ENCODE measurements around the gene CFDP1.
"Not testable (repeated sequence)": the region's sequence is repeated elsewhere in the genome, so short reads cannot be mapped to it uniquely, and the experiment has no call there.

The CFDP1 gene

GRCh38 chr16:75458439-75458838 lies 25.1 kb upstream of the CFDP1 start:
- no peak for DNase-seq

DNA sequence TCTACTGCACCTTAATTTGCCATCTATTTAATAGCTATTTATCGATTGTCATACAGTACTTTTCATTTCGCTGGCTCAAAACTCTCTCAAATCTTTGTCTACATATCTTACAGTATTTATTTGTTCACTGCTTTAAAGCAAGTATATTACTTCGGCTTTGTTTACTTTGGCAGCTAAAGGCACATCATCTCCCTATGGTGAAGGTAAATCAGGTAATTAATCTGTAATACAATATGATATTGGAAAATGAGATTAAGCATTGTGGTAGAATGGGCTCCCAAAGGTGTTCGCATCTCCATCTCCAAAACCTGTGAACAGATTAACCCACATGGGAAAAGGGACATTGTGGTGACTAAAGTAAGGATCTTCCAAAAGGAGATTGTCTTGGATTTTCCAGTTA lies 24.7 kb upstream of the CFDP1 start:
- no peak for DNase-seq

GRCh38 chr16:75457485-75458021 lies 24.2 kb upstream of the CFDP1 start:
- DNase-seq = no peak

DNA sequence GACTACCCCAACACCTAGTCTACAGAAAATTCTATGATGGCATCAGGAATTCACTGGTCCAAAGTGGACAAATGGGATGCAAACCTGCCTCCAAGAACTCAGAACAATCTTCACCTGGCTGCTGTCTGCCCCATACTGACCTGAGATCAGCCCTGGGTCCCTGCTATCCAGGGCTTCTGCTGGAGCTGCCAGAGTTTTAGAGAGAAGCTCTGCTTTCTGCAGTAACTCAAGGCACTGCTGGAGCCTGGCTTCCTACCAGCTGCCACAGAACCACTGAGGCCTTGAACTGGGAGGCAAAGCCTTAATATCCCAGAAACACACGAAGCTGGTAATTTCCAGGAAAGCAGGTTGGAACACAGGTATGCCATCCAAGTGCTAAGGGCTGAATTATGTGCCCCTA lies 23.7 kb upstream of the CFDP1 start:
- DNase-seq = no peak

- not testable (repeated sequence) for DNase-seq
These were observed 23.2 kb upstream of the CFDP1 start for GRCh38 chr16:75456486-75456885.

GRCh38 chr16:75455677-75456076 lies 22.4 kb upstream of the CFDP1 start:
- DNase-seq = no peak

DNA sequence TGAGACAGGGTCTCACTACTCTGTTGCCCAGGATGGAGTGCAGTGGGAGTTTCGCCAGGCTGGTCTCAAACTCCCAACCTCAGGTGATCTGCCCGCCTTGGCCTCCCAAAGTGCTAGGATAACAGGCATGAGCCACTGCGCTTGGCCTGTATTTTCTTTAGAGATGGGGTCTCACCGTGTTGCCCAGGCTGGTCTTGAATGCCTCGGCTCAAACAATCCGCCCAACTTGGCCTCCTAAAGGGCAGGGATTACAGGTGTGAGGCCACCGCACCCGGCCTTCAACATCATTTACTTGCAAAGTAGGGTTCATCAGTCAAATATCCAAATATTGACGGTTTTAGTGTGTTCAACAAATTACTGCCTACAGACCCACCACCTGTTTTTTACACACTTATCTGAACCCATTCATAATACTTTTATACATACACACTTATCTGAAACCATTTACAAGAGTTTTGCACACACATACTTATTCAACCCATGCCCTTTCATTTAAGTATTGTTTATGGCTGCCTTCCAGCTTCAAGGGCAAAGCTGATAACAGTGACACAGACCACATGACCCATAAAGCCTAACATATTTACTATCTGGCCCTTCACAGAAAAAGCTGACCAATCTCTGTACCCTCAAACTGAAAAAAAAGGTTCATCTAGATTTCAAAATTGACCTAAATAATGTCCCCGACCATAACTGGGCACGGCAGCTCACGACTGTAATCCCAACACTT lies 19.3 kb upstream of the CFDP1 start:
- no peak for DNase-seq

- DNase-seq = no peak
These were observed 13.1 kb upstream of the CFDP1 start for GRCh38 chr16:75446416-75446815.

DNA sequence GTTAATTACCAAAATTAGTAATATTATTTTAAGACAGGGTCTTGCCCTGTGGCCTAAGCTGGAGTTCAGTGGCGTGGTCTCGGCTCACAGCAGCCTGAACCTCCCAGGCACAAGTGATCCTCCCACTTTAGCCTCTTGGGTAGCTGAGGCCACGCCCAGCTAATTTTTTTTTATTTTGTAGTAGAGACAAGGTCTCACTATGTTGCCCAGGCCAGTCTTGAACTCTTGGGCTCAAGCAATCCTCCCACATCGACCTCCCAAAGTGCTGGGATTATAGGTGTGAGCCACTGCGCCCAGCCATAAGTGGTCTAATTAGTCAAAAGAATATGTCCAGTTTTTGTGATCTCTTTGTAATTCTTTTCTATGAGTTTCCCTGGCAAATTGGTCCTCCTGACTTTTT lies 12.0 kb upstream of the CFDP1 start:
- no peak for DNase-seq

DNA sequence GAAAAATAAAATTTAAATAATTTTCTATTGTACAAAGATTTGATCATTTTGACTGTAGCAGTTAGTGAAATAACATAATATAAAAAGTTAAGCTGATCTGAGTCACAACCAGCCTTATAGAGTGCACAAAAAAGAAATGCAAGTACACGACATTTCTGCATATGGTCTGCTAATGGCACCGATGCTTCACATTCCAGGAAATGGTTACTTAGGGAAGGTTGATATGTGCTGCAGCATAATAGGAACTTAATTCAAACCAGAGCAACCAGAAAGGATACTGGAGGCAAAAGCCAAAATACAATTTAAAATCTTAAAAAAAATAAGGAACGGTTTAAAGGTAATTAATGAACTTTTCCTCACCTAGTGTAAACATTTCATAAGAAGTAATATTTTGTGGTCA lies 10.0 kb upstream of the CFDP1 start:
- DNase-seq = no peak

DNA sequence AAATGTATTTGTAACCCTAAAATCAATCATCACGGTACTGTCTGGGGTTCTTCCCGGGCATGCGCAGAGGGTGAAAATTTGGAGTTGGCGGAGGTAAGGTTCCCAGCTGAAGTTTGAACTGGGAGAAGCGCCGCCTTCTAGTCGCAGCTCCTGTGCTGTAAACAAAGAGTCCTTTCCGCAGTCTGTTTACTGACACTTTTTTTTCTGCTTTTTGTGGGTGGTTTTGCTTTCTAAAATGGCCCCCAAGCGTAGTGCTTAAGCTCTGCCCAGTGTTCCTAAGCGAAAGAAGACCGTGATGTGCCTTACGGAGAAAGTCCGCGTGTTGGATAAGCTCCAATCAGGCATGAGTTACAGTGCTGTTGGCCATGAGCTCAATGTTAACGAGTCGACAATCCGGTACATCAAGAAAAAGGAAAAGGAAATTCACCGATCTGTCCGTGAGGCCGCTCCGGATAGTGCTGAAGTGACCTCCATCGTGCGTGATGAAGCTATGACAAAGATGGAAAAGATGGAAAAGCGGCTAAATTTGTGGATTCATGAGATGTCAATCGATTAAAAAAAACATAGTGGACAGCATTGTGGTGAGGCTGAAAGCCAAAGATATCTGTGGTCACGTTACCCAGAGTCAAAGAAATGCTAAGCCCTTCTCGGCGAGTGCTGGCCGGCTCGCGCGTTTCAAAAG lies 570 bp upstream of the CFDP1 start:
- peak in 4 of 5 donors; percentile 55 to 85 (median 69) for DNase-seq

- no peak for DNase-seq
These were observed 3.5 kb downstream of the CFDP1 start for GRCh38 chr16:75429621-75430403.

DNA sequence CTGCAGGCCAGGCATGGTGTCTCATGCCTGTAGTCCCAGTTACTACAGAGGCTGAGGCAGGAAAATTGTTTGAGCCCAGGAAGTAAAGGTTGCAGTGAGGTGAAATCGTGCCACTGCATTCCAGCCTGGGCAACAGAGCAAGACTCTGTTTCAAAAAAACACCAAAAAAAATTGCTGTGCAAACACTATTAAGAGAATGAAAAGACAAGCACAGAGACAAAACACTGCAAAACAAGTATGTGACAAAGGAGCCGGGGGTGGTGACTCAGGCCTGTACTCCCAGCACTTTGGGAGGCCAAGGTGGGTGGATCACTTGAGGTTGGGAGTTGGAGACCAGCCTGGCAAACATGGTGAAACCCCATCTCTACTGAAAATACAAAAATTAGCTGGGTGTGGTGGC lies 6.8 kb downstream of the CFDP1 start:
- not testable (repeated sequence) for DNase-seq

GRCh38 chr16:75424105-75424762 lies 9.1 kb downstream of the CFDP1 start:
- not testable (repeated sequence) for DNase-seq

GRCh38 chr16:75423723-75424104 lies 9.6 kb downstream of the CFDP1 start:
- no peak for DNase-seq

GRCh38 chr16:75421820-75422126 lies 11.5 kb downstream of the CFDP1 start:
- DNase-seq = no peak

DNA sequence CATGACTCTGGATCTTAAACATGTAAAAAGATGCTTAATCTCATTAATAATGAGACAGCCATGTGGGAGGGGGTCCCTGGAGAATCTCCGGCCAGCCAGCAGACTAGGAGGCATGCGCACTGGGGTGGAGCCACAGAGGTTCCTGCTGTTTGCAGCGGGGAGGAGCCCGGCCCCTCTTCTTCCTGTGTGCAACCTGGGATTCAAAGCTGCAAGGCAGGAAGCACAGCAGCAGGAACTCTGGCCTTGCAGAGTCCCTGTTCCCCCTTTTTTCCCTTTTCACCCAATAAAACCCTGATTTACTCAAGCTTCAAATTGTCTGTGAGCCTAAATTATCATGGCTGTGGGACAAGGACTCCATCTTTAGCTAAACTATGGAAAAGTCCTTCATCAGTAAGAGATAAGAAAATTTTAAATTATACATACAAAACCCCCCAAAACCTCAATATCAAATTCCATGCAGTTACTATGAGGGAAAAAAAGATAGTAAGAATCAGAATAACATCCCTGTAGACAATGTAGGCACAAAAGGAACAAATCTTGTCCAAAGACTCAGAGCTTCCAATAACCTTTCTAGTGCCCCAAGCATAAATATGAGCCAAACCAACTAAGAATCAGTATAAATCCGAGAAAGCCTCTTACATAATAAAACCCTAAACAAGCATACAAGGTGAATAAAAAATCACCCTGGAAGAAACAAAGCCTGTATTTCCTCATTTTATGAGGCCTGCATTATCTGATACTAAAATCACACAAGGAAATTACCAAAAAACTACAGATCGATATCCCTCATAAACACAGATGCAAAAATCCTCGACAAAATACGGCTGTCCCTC lies 12.1 kb downstream of the CFDP1 start:
- peak in 1 of 5 donors; percentile 10 for DNase-seq

DNA sequence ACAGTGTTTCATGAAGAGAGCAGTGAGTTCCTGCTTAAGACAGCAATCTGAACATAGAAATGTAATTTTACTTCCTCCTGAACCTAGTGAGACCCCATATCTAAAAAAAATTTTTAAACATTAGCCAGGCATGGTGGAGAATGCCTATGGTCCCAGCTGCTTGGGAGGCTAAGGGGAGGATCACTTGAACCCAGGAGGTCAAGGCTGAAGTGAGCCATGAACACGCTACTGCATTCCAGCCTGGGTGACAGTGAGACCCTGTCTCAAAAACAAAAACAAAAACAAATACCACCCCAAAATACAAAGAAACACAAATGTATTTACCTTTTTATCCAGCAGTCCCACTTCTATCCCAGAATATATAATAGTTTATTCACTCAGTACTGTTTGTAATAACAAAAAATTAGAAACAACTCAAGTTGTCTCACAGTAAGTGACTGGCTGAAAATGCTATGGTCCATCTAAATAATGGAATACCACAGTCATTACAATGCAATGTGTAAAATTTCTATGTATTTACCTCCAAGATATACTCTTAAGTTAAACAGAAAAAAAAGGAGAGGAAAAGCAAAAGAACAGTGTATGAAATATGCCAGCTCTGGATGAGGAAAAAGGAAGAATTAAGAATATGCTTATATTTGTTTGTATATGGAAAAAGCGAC lies 16.3 kb downstream of the CFDP1 start:
- DNase-seq = no peak

DNA sequence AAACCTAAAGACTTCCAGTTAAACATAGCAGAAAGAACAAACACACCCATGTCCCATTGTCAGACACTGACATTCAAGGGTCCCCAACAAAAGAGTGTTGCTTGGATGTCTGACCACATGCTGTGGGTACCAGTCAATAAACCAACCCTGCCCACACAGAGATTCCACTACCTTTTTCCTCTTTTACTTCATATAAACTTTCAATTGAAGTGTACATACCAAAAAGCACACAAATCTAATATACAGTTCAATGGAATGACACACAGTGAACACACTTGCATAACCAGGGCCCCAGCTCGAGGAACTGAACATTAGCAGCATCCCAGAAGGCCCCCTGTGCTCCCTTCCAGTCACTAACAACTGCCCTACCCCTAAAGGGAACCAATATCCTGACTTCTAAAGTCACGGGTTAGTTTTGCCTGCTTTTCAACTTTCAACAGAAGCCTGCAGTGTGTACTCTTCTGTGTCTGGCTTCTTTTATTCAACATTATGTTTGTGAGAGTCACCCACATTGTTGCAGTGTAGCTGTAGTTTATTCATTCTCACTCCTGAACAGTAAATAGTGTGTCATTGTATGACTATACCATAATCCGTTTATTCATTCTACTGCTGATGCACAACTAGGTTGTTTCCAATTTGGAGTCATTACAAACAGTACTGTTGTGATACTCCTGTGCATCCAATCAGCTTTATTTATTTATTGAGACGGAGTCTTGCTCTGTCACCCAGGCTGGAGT lies 18.0 kb downstream of the CFDP1 start:
- DNase-seq = no peak

GRCh38 chr16:75413951-75414350 lies 19.4 kb downstream of the CFDP1 start:
- DNase-seq = no peak

DNA sequence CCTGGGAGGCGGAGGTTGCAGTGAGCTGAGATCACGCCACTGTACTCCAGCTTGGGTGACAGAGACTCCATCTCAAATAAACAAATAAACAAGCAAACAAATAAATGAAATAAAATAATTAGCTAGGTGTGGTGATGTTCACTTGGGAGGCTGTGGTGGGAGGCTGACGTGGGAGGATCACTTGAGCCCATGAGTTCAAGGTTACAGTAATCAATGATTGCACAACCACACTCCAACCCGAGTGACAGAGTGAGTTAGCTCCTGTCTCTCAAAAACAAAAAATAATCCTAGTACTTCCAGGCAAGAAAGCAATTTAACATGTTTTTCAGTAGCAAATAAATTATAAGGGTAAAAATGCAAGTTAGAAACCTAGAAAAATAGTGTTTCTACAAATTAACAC lies 26.4 kb downstream of the CFDP1 start:
- DNase-seq = no peak

Data from T-helper 1 cell (primary cell).